ENCODE measurements around the gene CDC42EP2.

CDC42EP2 gene

DNA sequence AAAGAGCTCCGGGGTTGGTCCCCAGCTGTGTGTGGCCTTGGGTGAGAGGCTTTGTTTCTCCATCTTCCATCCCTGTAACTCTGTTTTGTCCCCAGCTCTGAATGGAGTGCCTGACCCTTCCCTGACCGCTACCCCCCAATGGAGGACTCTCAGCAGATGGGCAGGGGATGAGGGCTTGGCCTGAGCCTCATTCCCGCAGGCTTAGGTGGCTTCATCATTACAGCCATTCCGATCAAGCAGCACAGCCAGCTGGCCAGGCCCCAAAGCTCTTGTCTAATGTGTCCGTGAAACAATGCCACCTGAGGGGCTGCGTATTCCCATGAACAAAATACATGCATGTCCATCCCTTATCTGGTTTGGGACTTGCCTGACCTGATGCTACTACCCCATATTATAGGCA, 3.9 kb upstream of the CDC42EP2 start:
- Histone ChIP-seq H4K8ac (ENCODE audit: low read depth, low read length) (no peak overlapping the region), H2BK12ac (ENCODE audit: low read length) (no peak overlapping the region), H3K23ac (ENCODE audit: low read depth, low read length, poor library complexity) (no peak overlapping the region), H3K27me3 (ENCODE audit: control insufficient read depth in 3 of 3, insufficient read depth in 3 of 3, low read depth in 1 of 3, low read length in 3 of 3) (peaks cover 0 to 10% (median 0%) of the 10 kb centered on the region in 3 experiments), H3K79me1 (ENCODE audit: low read depth, low read length) (no peaks in the 10 kb centered on the region), H2BK120ac (ENCODE audit: low read depth, low read length) (no peak overlapping the region), H4K91ac (ENCODE audit: low read depth, low read length, poor library complexity) (no peak overlapping the region), H3K36me3 (replicated peaks in 1 of 2; ENCODE audit: control insufficient read depth in 2 of 2, insufficient read depth in 2 of 2, low read length in 2 of 2) (peaks cover under 1% of the 10 kb centered on the region in 2 donors), H3K4me3 (ENCODE audit: low read length in 2 of 2) (no peak overlapping the region), H3K4me1 (ENCODE audit: control insufficient read depth in 2 of 2, insufficient read depth in 1 of 2, low read depth in 1 of 2, low read length in 2 of 2) (peaks cover 19 to 22% of the 10 kb centered on the region in 2 donors), H3K9me3 (replicated peaks in 1 of 2; ENCODE audit: control insufficient read depth in 2 of 2, insufficient read depth in 1 of 2, low read depth in 1 of 2, low read length in 2 of 2) (no peaks in the 10 kb centered on the region), H3K4me2 (ENCODE audit: insufficient read depth, low read length, poor library complexity, severe bottlenecking) (no peak overlapping the region), H2AFZ (ENCODE audit: low read length) (no peak overlapping the region), H3K4ac (ENCODE audit: low read length) (no peak overlapping the region), H3K9ac (ENCODE audit: low read depth, low read length, poor library complexity) (no peak overlapping the region), H3K18ac (ENCODE audit: low read length) (no peak overlapping the region), H2AK5ac (ENCODE audit: low read depth, low read length) (no peak overlapping the region), H3K27ac (replicated peaks; ENCODE audit: low read length) (peak overlapping the region; percentile 78), H3K14ac (ENCODE audit: low read length) (no peak overlapping the region), H2BK5ac (ENCODE audit: low read length) (no peak overlapping the region), H2BK15ac (ENCODE audit: low read length) (no peak overlapping the region)
- peak; percentile 62 for DNase-seq (ENCODE audit: low spot score)
- no CpG with 5 or more reads among the region's 6 CpGs for WGBS, 2 donors (ENCODE audit: extremely low coverage in 2 of 2, insufficient read length in 2 of 2, insufficient replicate concordance in 1 of 2)

DNA sequence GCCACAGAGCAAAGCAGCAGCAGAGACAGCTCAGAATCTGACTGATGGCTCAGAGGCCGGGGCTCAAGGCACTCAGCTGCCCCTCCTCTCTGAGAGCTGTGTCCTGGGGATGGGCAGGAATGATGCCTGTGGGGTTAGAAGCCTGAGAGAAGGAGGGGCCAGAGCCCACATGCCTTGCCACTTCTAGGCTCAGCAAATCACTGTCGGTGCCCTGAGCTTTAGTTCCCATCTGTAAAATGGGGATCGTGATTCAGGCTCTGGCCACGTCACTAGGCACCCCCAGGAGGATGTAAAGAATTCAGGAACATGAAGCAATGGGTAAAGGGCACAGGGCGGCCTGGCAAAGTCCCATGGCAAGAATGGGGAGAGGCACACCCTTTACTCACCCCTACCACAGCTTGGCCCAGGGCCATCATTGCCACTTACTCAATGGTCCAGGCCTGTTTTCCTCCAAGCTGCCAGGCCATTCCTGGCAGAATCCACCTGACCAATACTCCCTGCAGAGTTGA, 3.4 kb upstream of the CDC42EP2 start:
- H3K14ac ChIP-seq (ENCODE audit: low read length): no peak overlapping the region
- H3K18ac ChIP-seq (ENCODE audit: low read length): peak overlapping the region; percentile 68
- H2BK12ac ChIP-seq (ENCODE audit: low read length): no peak overlapping the region
- H3K4ac ChIP-seq (ENCODE audit: low read length): no peak overlapping the region
- H3K79me1 ChIP-seq (ENCODE audit: low read depth, low read length): no peaks in the 10 kb centered on the region
- peak overlapping the region; percentile 78 for H3K27ac ChIP-seq (replicated peaks; ENCODE audit: low read length)
- H2AFZ ChIP-seq (ENCODE audit: low read length): no peak overlapping the region
- H3K9ac ChIP-seq (ENCODE audit: low read depth, low read length, poor library complexity): no peak overlapping the region
- H2BK5ac ChIP-seq (ENCODE audit: low read length): no peak overlapping the region
- no peak overlapping the region for H3K4me2 ChIP-seq (ENCODE audit: insufficient read depth, low read length, poor library complexity, severe bottlenecking)
- WGBS, 2 donors (ENCODE audit: extremely low coverage in 2 of 2, insufficient read length in 2 of 2, insufficient replicate concordance in 1 of 2): no CpG with 5 or more reads among the region's 5 CpGs
- H2BK15ac ChIP-seq (ENCODE audit: low read length): no peak overlapping the region
- DNase-seq (ENCODE audit: low spot score): no peak
- H3K36me3 ChIP-seq (replicated peaks in 1 of 2; ENCODE audit: control insufficient read depth in 2 of 2, insufficient read depth in 2 of 2, low read length in 2 of 2): no peaks in the 10 kb centered on the region
- no peak overlapping the region for H3K23ac ChIP-seq (ENCODE audit: low read depth, low read length, poor library complexity)
- H4K91ac ChIP-seq (ENCODE audit: low read depth, low read length, poor library complexity): no peak overlapping the region
- H2BK120ac ChIP-seq (ENCODE audit: low read depth, low read length): no peak overlapping the region
- no peaks in the 10 kb centered on the region for H3K9me3 ChIP-seq (replicated peaks in 1 of 2; ENCODE audit: control insufficient read depth in 2 of 2, insufficient read depth in 1 of 2, low read depth in 1 of 2, low read length in 2 of 2)
- peaks cover 0 to 10% (median 0%) of the 10 kb centered on the region in 3 experiments for H3K27me3 ChIP-seq (ENCODE audit: control insufficient read depth in 3 of 3, insufficient read depth in 3 of 3, low read depth in 1 of 3, low read length in 3 of 3)
- H3K4me3 ChIP-seq (ENCODE audit: low read length in 2 of 2): no peak overlapping the region
- H3K4me1 ChIP-seq (ENCODE audit: control insufficient read depth in 2 of 2, insufficient read depth in 1 of 2, low read depth in 1 of 2, low read length in 2 of 2): peaks cover 19 to 22% of the 10 kb centered on the region in 2 donors
- H2AK5ac ChIP-seq (ENCODE audit: low read depth, low read length): no peak overlapping the region
- H4K8ac ChIP-seq (ENCODE audit: low read depth, low read length): no peak overlapping the region

GRCh38 chr11:65315204-65315865, 669 bp downstream of the CDC42EP2 start:
- peak; percentile 89 for DNase-seq (ENCODE audit: low spot score)
- peak overlapping the region; percentile 94 for H3K4me2 ChIP-seq (ENCODE audit: insufficient read depth, low read length, poor library complexity, severe bottlenecking)
- no peak overlapping the region for H4K91ac ChIP-seq (ENCODE audit: low read depth, low read length, poor library complexity)
- H3K36me3 ChIP-seq (replicated peaks in 1 of 2; ENCODE audit: control insufficient read depth in 2 of 2, insufficient read depth in 2 of 2, low read length in 2 of 2): no peaks in the 10 kb centered on the region
- peak overlapping the region; percentile 76 to 82 for H3K4me3 ChIP-seq (ENCODE audit: low read length in 2 of 2)
- H2BK120ac ChIP-seq (ENCODE audit: low read depth, low read length): no peak overlapping the region
- H3K27ac ChIP-seq (replicated peaks; ENCODE audit: low read length): no peak overlapping the region
- H3K27me3 ChIP-seq (ENCODE audit: control insufficient read depth in 3 of 3, insufficient read depth in 3 of 3, low read depth in 1 of 3, low read length in 3 of 3): peaks cover 0 to 10% (median 0%) of the 10 kb centered on the region in 3 experiments
- no peak overlapping the region for H2BK5ac ChIP-seq (ENCODE audit: low read length)
- H3K79me1 ChIP-seq (ENCODE audit: low read depth, low read length): no peaks in the 10 kb centered on the region
- H3K14ac ChIP-seq (ENCODE audit: low read length): no peak overlapping the region
- no CpG with 5 or more reads among the region's 59 CpGs for WGBS, 2 donors (ENCODE audit: extremely low coverage in 2 of 2, insufficient read length in 2 of 2, insufficient replicate concordance in 1 of 2)
- peak overlapping the region; percentile 96 for H2AFZ ChIP-seq (ENCODE audit: low read length)
- no peak overlapping the region for H2BK15ac ChIP-seq (ENCODE audit: low read length)
- H3K9me3 ChIP-seq (replicated peaks in 1 of 2; ENCODE audit: control insufficient read depth in 2 of 2, insufficient read depth in 1 of 2, low read depth in 1 of 2, low read length in 2 of 2): no peaks in the 10 kb centered on the region
- peaks cover 25% of the 10 kb centered on the region in 2 donors for H3K4me1 ChIP-seq (ENCODE audit: control insufficient read depth in 2 of 2, insufficient read depth in 1 of 2, low read depth in 1 of 2, low read length in 2 of 2)
- H3K9ac ChIP-seq (ENCODE audit: low read depth, low read length, poor library complexity): peak overlapping the region; percentile 63
- H4K8ac ChIP-seq (ENCODE audit: low read depth, low read length): no peak overlapping the region
- H3K18ac ChIP-seq (ENCODE audit: low read length): peak overlapping the region; percentile 66
- no peak overlapping the region for H2BK12ac ChIP-seq (ENCODE audit: low read length)
- H3K4ac ChIP-seq (ENCODE audit: low read length): no peak overlapping the region
- no peak overlapping the region for H2AK5ac ChIP-seq (ENCODE audit: low read depth, low read length)
- H3K23ac ChIP-seq (ENCODE audit: low read depth, low read length, poor library complexity): peak overlapping the region; percentile 92

- WGBS, 2 donors (ENCODE audit: extremely low coverage in 2 of 2, insufficient read length in 2 of 2, insufficient replicate concordance in 1 of 2): no CpG with 5 or more reads among the region's 8 CpGs
- H2BK15ac ChIP-seq (ENCODE audit: low read length): no peak overlapping the region
- H4K91ac ChIP-seq (ENCODE audit: low read depth, low read length, poor library complexity): no peak overlapping the region
- H2BK5ac ChIP-seq (ENCODE audit: low read length): no peak overlapping the region
- H3K4me3 ChIP-seq (ENCODE audit: low read length in 2 of 2): peak overlapping the region in 1 of 2 donors; percentile 82
- H2BK120ac ChIP-seq (ENCODE audit: low read depth, low read length): no peak overlapping the region
- H3K14ac ChIP-seq (ENCODE audit: low read length): no peak overlapping the region
- no peak overlapping the region for H3K27ac ChIP-seq (replicated peaks; ENCODE audit: low read length)
- peak overlapping the region; percentile 94 for H3K4me2 ChIP-seq (ENCODE audit: insufficient read depth, low read length, poor library complexity, severe bottlenecking)
- no peak overlapping the region for H2BK12ac ChIP-seq (ENCODE audit: low read length)
- H3K9ac ChIP-seq (ENCODE audit: low read depth, low read length, poor library complexity): no peak overlapping the region
- H3K18ac ChIP-seq (ENCODE audit: low read length): no peak overlapping the region
- no peak overlapping the region for H3K4ac ChIP-seq (ENCODE audit: low read length)
- H2AK5ac ChIP-seq (ENCODE audit: low read depth, low read length): no peak overlapping the region
- peaks cover 2 to 5% of the 10 kb centered on the region in 2 donors for H3K36me3 ChIP-seq (replicated peaks in 1 of 2; ENCODE audit: control insufficient read depth in 2 of 2, insufficient read depth in 2 of 2, low read length in 2 of 2)
- no peak overlapping the region for H3K23ac ChIP-seq (ENCODE audit: low read depth, low read length, poor library complexity)
- H3K79me1 ChIP-seq (ENCODE audit: low read depth, low read length): peaks cover 1% of the 10 kb centered on the region
- no peak overlapping the region for H4K8ac ChIP-seq (ENCODE audit: low read depth, low read length)
- H3K27me3 ChIP-seq (ENCODE audit: control insufficient read depth in 3 of 3, insufficient read depth in 3 of 3, low read depth in 1 of 3, low read length in 3 of 3): peaks cover 0 to 10% (median 0%) of the 10 kb centered on the region in 3 experiments
- H2AFZ ChIP-seq (ENCODE audit: low read length): peak overlapping the region; percentile 96
- no peaks in the 10 kb centered on the region for H3K9me3 ChIP-seq (replicated peaks in 1 of 2; ENCODE audit: control insufficient read depth in 2 of 2, insufficient read depth in 1 of 2, low read depth in 1 of 2, low read length in 2 of 2)
- H3K4me1 ChIP-seq (ENCODE audit: control insufficient read depth in 2 of 2, insufficient read depth in 1 of 2, low read depth in 1 of 2, low read length in 2 of 2): peaks cover 19 to 21% of the 10 kb centered on the region in 2 donors
- no peak for DNase-seq (ENCODE audit: low spot score)
Observed at GRCh38 chr11:65315866-65316226, 1.2 kb downstream of the CDC42EP2 start.

Data from neuronal stem cell (in vitro differentiated cells).